Lung (tissue), 12 donors: ENCODE results near the gene TMEM45B. TPM values are rescaled to one million over a fixed set of nuclear protein-coding genes. Genes with fewer than 3 reads are reported as not detected.
"Not testable (repeated sequence)": the region's sequence is repeated elsewhere in the genome, so short reads cannot be mapped to it uniquely, and the experiment has no call there.

ENCODE experiments used
- ATAC-seq: fragments of 200-7000 bp; cut with Tn5 transposase; one replicate; pipeline ENCODE4 v1.9.1; 2020; ENCODE audit warnings: moderate number of reproducible peaks; ENCODE audit not compliant: insufficient read depth, low FRiP score
- DNase-seq, 3 donors: peaks; one replicate each; pipeline ENCODE4 v3.0.0-alpha.2; 2013 to 2017
- H3K27ac ChIP-seq, 2 donors: one replicate each; pipeline ENCODE4 v1.5.1; 2013; ENCODE audit warnings: mild to moderate bottlenecking in 2 of 2, moderate library complexity in 2 of 2, control low read depth in 1 of 2, inconsistent platforms in 1 of 2, low read depth in 1 of 2, low read length in 1 of 2
- H3K27me3 ChIP-seq, 3 donors: one replicate each; pipeline ENCODE4 v1.5.1; 2013; ENCODE audit warnings: low read length in 2 of 3; ENCODE audit not compliant: control insufficient read depth in 3 of 3, insufficient read depth in 3 of 3
- H3K36me3 ChIP-seq, 4 donors: one replicate each; pipeline ENCODE4 v1.5.1; 2013; ENCODE audit warnings: low read length in 4 of 4, mild to moderate bottlenecking in 1 of 4, moderate library complexity in 1 of 4; ENCODE audit not compliant: control insufficient read depth in 4 of 4, insufficient read depth in 4 of 4
- H3K4me1 ChIP-seq, 5 donors: one replicate each; pipeline ENCODE4 v1.5.1; 2013; ENCODE audit warnings: low read length in 5 of 5, mild to moderate bottlenecking in 2 of 5, moderate library complexity in 1 of 5; ENCODE audit not compliant: control insufficient read depth in 5 of 5, insufficient read depth in 5 of 5
- H3K4me3 ChIP-seq: one replicate; pipeline ENCODE4 v1.5.1; 2013; ENCODE audit warnings: mild to moderate bottlenecking, control low read depth, moderate library complexity
- H3K9ac ChIP-seq, 2 donors: one replicate each; pipeline ENCODE4 v1.5.1; 2013; ENCODE audit warnings: low read length in 2 of 2, control low read depth in 1 of 2; ENCODE audit not compliant: insufficient read depth in 1 of 2
- H3K9me3 ChIP-seq, 4 donors: one replicate each; pipeline ENCODE4 v1.5.1; 2013; ENCODE audit warnings: low read length in 3 of 4, mild to moderate bottlenecking in 1 of 4, moderate library complexity in 1 of 4; ENCODE audit not compliant: control insufficient read depth in 4 of 4, insufficient read depth in 3 of 4
- CTCF ChIP-seq: IDR thresholded peaks from 2 replicates; pipeline ENCODE4 v1.5.1; 2012; ENCODE audit warnings: mild to moderate bottlenecking; ENCODE audit errors: control extremely low read depth, extremely low read depth
- WGBS, 2 donors: extraction: QIAGEN DNeasy Blood & Tissue Kit; methylation state at CpG; one replicate each; pipeline ENCODE4 v1.1.7; 2013; 5-methylcytosine and 5-hydroxymethylcytosine counted together
- polyA plus RNA-seq, 2 donors: library from polyadenylated mRNA; stranded (reverse); fragments of 200-250 nt; gene quantifications; one replicate each; pipeline ENCODE4 v1.2.1, GENCODE V29; 2013
- total RNA-seq, 2 donors: library from RNA; depleted of rRNA in 1 of 2; stranded (reverse); fragments of >200 nt in 1 of 2; gene quantifications; one replicate each; pipeline ENCODE4 v1.2.1, GENCODE V29; 2014 to 2021
- donor health status: control.
- donor health status: control.
- donor health status: Bipolar disorder and iron deficiency.
- donor health status: healthy.
- donor health status: DM: yes; HTN: yes; CAD: no.

Gene TMEM45B
- total and polyA plus RNA-seq, 4 donors, result 11.6 to 20.5 (median 16.0) TPM

DNA sequence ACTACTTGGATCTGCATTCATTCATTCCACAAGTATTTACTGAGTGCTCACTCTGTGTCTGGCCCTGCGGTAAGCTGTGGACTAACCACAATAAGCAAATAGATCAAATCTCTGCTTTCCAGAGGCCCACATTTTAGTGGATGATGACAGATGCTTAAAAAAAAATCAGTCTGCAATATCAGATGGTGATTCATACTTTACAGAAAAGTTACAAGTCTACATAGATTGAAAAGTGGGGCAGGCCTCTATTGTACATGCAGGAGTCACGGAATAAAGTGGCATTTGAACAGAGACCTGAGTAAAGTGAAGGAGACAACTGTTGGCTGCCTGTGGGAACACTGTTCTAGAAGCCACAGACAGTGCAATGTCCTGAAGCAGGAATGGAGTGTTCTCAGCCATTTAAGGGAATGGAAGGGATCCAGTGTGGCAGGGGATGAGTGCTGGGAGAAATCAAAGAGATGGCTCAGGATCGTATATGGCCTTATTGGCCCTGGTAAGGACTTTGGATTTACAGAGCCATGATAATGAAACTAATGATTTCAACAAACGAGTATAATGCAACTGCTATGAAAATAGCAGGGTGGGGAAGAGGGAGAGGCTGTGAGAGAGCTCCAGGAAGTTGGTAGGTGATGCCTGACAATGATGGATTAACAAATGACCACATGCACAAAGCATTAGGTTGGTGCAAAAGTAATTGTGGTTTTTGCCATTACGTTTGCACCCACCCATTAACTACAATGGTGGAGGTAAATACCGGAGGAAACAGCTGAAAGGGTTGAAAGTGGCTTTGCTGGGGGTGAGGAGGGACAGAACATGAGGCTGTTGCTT is 31.1 kb downstream of the TMEM45B start:
- Histone ChIP-seq H3K27ac (peak overlapping the region in 1 of 2 donors; percentile 88), H3K4me3 (no peak overlapping the region), H3K9ac (no peak overlapping the region), H3K9me3 (peaks cover 0 to 1% (median 0%) of the 10 kb centered on the region in 4 donors), H3K4me1 (peaks cover 0 to 3% (median 0%) of the 10 kb centered on the region in 5 donors), H3K36me3 (no peaks in the 10 kb centered on the region), H3K27me3 (no peaks in the 10 kb centered on the region)
- DNase-seq, result peak in 2 of 3 donors; percentile 36 to 47
- no peak for TF ChIP-seq CTCF
- ATAC-seq, result peak; percentile 72
- WGBS, 2 donors, result 44 to 46% methylated on average over 6 of the region's 6 CpGs

- not testable (repeated sequence) for H3K36me3 ChIP-seq, H3K4me3 ChIP-seq, H3K9ac ChIP-seq, H3K4me1 ChIP-seq, H3K9me3 ChIP-seq, H3K27ac ChIP-seq, DNase-seq, H3K27me3 ChIP-seq, ATAC-seq
- 50 to 66% methylated on average over 1 of the region's 3 CpGs for WGBS, 2 donors
These were observed 31.7 kb downstream of the TMEM45B start for GRCh38 chr11:129847361-129847760.

DNA sequence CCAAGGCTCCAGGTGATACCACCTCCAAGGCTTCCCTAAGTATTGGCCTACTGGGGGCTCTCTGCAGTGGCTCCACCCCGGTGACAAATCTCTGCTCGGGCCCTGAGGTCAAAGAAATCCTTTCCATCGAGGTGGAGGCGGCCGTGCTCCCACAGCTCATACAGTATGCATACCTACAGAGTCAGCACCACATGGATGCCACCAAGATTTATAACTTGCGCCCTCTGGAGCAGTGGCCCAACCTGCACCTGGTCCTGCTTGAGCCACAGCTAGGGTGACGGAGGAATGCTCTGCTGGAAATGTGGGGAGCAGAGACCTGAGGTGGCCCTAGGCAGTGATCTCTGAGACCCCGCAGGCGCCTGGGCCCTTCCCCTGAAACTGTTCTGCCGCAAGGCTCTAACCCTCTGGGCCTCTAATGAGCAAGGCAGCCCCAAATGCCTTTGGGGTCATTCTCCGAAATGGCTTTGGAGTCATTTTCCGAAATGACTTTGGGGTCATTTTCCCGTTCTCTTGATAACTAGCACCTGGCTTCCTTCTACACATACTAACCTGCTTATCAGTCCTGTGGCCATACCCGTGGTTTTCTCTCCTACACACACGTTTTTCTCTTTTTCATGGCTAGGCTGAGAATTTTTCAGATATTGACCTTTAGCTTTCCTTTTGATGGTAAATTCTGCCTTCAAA is 33.9 kb downstream of the TMEM45B start:
- DNase-seq (no peak), ATAC-seq (no peak)
- Histone ChIP-seq H3K9me3 (peaks cover 0 to 3% (median 0%) of the 10 kb centered on the region in 4 donors), H3K27ac (no peak overlapping the region), H3K27me3 (no peaks in the 10 kb centered on the region), H3K9ac (no peak overlapping the region), H3K36me3 (no peaks in the 10 kb centered on the region), H3K4me1 (peaks cover 0 to 14% (median 10%) of the 10 kb centered on the region in 5 donors), H3K4me3 (no peak overlapping the region)
- 93 to 95% methylated on average over 15 of the region's 15 CpGs for WGBS, 2 donors
- no peak for TF ChIP-seq CTCF

- DNase-seq, result no peak
- peaks cover 0 to 14% (median 10%) of the 10 kb centered on the region in 5 donors for H3K4me1 ChIP-seq
- H3K9ac ChIP-seq, result no peak overlapping the region
- no peak for TF ChIP-seq CTCF
- no peaks in the 10 kb centered on the region for H3K27me3 ChIP-seq
- H3K27ac ChIP-seq, result no peak overlapping the region
- WGBS, 2 donors, result 79 to 82% methylated on average over 15 of the region's 15 CpGs
- no peaks in the 10 kb centered on the region for H3K36me3 ChIP-seq
- ATAC-seq, result no peak
- peaks cover 0 to 3% (median 0%) of the 10 kb centered on the region in 4 donors for H3K9me3 ChIP-seq
- no peak overlapping the region for H3K4me3 ChIP-seq
These were observed 36.6 kb downstream of the TMEM45B start for GRCh38 chr11:129852125-129852740.
